ENCODE measurements around the gene PRDM16. TPM values are rescaled to one million over a fixed set of nuclear protein-coding genes. Genes with fewer than 3 reads are reported as not detected.

The PRDM16 gene
- total and polyA plus RNA-seq, 2 experiments from 2014 or later: 0.14 to 0.16 TPM

GRCh38 chr1:3399732-3400131, 330.7 kb downstream of the PRDM16 start (continued):
- no peak for TF ChIP-seq ZNF462 (CRISPR knock-in tag; IDR thresholded peaks at IDR 0.05)
- no peak for TF ChIP-seq NANOG (IDR thresholded peaks at IDR 0.05; ENCODE audit: borderline replicate concordance)
- TF ChIP-seq STAT1 (IDR thresholded peaks at IDR 0.05; ENCODE audit: unreplicated experiment): no peak

DNA sequence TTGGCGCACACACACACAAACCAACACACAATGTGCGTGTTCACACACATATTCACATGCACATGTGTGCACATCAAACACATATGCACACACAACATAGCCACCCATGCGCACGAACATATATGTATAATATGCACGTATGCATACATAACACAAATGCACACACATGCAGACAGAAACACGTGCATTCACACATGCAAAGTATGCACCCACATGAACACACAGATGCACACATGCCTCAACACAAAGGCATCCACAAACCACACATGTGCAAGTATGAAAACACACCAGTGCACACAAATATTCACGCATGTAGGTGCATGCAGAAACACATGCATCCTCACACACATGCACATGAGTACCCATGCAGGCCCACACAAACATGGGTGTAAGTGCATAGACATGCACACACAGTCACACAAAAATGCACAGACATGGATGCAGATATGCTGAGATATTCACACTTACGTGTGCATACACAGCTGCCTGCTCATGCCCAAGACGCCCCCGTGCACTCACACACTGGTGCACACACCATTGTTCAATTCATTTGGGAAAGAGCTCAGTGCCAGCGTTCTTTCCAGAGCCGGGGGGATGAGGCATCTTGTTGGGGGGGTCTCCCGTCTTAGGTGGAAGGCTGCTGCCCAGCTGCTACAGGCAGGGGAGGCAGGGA, 332.7 kb downstream of the PRDM16 start:
- H3K27me3 ChIP-seq (ENCODE audit: insufficient read depth): no peaks in the 10 kb centered on the region
- no peaks in the 10 kb centered on the region for H3K36me3 ChIP-seq (ENCODE audit: insufficient read depth)
- no peaks in the 10 kb centered on the region for H3F3A ChIP-seq (replicated peaks; ENCODE audit: low read depth)
- ATAC-seq (no peak), DNase-seq (ENCODE audit: low spot score) (no peak)
- H2AFZ ChIP-seq: no peak overlapping the region
- Mint-ChIP-seq H3K4me1 (peaks cover 9% of the 10 kb centered on the region), H3K27ac (no peak overlapping the region), H3K4me3 (no peak overlapping the region), H3K27me3 (ENCODE audit: insufficient read depth, low read depth, poor library complexity) (peaks cover 7% of the 10 kb centered on the region), H3K36me3 (ENCODE audit: low read depth) (no peaks in the 10 kb centered on the region), H3K9me3 (no peaks in the 10 kb centered on the region)
- H3K4me1 ChIP-seq (ENCODE audit: insufficient read depth): no peaks in the 10 kb centered on the region
- no peak overlapping the region for H3K4me2 ChIP-seq
- H4K20me1 ChIP-seq (replicated peaks; ENCODE audit: insufficient read depth): no peaks in the 10 kb centered on the region
- no peaks in the 10 kb centered on the region for H3K9me2 ChIP-seq (ENCODE audit: insufficient read depth)
- no peak overlapping the region for H3K27ac ChIP-seq (ENCODE audit: low read depth)
- H3K79me2 ChIP-seq (replicated peaks; ENCODE audit: insufficient read depth): no peaks in the 10 kb centered on the region
- H3K4me3 ChIP-seq: no peak overlapping the region
- TF ChIP-seq EZH2phosphoT487 (IDR thresholded peaks at IDR 0.05; ENCODE audit: unreplicated experiment) (no peak), REST (IDR thresholded peaks at IDR 0.05; ENCODE audit: unreplicated experiment) (no peak), ETS1 (IDR thresholded peaks at IDR 0.05) (no peak)

All from GM23338 (cell line).